Measurements from ENCODE around the gene VSIG8. TPM values are rescaled to one million over a fixed set of nuclear protein-coding genes. Genes with fewer than 3 reads are reported as not detected.
"Not testable (repeated sequence)": the region's sequence is repeated elsewhere in the genome, so short reads cannot be mapped to it uniquely, and the experiment has no call there.

VSIG8 gene
- total RNA-seq, 1 experiment from 2014 or later = not detected

DNA sequence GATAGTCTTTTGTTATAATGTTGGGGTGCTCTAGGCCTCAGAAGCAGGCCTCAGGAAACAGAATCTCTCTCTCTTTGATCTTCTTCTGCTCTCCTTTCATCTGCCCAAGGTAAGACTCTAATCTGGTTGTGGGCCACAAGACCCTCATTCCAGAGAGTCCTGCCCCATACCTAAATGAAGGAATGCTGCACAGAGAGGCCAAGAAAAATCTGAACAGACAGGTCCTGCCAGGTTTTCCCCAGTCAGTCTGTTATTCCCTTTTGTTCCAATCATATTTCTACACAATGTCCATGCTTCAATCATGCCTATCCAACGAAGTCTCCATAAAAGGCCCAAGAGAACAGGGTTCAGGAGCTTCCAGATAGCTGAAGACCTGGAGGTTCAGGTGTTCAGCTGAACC is 44.5 kb upstream of the VSIG8 start:
- ATAC-seq = no peak
- POLR2A ChIA-PET = no interaction called here
- DNase-seq (ENCODE audit: low spot score) = no peak
- H3K27ac Mint-ChIP-seq = no peak overlapping the region
- H3K4me3 Mint-ChIP-seq = no peak overlapping the region
- H3K36me3 Mint-ChIP-seq = peaks cover 5% of the 10 kb centered on the region; the same call in 1 of the 2 replicates
- CTCF ChIA-PET = interaction anchor here (1.0 to 4.1 kb wide), 3 partner anchors 16 to 100 kb away, joined by 3 to 18 read pairs (median 9); no protein-coding TSS in a partner anchor
- peaks cover 12% of the 10 kb centered on the region for H3K9me3 Mint-ChIP-seq
- TF ChIP-seq NFYB (CRISPR knock-in tag; conservative IDR thresholded peaks at IDR 0.05; ENCODE audit: low read depth) (no peak), CREB1 (CRISPR knock-in tag; IDR thresholded peaks at IDR 0.05) (no peak), ZNF232 (CRISPR knock-in tag; IDR thresholded peaks at IDR 0.05) (no peak), ATF1 (CRISPR knock-in tag; IDR thresholded peaks at IDR 0.05) (no peak), ESRRA (CRISPR knock-in tag; IDR thresholded peaks at IDR 0.05; ENCODE audit: borderline replicate concordance) (no peak), PRRX2 (CRISPR knock-in tag; IDR thresholded peaks at IDR 0.05) (no peak), RORB (CRISPR knock-in tag; IDR thresholded peaks at IDR 0.05) (no peak), GABPB1 (CRISPR knock-in tag; IDR thresholded peaks at IDR 0.05) (no peak), TP53 (CRISPR knock-in tag; IDR thresholded peaks at IDR 0.05) (no peak), NR2C2 (CRISPR knock-in tag; IDR thresholded peaks at IDR 0.05) (no peak), TEAD4 (CRISPR knock-in tag; IDR thresholded peaks at IDR 0.05) (no peak), ZNF121 (CRISPR knock-in tag; IDR thresholded peaks at IDR 0.05) (no peak)
- TF ChIP-seq, protein P1, sequence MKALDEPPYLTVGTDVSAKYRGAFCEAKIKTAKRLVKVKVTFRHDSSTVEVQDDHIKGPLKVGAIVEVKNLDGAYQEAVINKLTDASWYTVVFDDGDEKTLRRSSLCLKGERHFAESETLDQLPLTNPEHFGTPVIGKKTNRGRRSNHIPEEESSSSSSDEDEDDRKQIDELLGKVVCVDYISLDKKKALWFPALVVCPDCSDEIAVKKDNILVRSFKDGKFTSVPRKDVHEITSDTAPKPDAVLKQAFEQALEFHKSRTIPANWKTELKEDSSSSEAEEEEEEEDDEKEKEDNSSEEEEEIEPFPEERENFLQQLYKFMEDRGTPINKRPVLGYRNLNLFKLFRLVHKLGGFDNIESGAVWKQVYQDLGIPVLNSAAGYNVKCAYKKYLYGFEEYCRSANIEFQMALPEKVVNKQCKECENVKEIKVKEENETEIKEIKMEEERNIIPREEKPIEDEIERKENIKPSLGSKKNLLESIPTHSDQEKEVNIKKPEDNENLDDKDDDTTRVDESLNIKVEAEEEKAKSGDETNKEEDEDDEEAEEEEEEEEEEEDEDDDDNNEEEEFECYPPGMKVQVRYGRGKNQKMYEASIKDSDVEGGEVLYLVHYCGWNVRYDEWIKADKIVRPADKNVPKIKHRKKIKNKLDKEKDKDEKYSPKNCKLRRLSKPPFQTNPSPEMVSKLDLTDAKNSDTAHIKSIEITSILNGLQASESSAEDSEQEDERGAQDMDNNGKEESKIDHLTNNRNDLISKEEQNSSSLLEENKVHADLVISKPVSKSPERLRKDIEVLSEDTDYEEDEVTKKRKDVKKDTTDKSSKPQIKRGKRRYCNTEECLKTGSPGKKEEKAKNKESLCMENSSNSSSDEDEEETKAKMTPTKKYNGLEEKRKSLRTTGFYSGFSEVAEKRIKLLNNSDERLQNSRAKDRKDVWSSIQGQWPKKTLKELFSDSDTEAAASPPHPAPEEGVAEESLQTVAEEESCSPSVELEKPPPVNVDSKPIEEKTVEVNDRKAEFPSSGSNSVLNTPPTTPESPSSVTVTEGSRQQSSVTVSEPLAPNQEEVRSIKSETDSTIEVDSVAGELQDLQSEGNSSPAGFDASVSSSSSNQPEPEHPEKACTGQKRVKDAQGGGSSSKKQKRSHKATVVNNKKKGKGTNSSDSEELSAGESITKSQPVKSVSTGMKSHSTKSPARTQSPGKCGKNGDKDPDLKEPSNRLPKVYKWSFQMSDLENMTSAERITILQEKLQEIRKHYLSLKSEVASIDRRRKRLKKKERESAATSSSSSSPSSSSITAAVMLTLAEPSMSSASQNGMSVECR (CRISPR knock-in tag; IDR thresholded peaks at IDR 0.05; ENCODE audit: borderline replicate concordance) = no peak
- TF ChIP-seq, protein P2, sequence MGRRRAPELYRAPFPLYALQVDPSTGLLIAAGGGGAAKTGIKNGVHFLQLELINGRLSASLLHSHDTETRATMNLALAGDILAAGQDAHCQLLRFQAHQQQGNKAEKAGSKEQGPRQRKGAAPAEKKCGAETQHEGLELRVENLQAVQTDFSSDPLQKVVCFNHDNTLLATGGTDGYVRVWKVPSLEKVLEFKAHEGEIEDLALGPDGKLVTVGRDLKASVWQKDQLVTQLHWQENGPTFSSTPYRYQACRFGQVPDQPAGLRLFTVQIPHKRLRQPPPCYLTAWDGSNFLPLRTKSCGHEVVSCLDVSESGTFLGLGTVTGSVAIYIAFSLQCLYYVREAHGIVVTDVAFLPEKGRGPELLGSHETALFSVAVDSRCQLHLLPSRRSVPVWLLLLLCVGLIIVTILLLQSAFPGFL (CRISPR knock-in tag; IDR thresholded peaks at IDR 0.05; ENCODE audit: borderline replicate concordance) = no peak
- TF ChIP-seq, protein P3, sequence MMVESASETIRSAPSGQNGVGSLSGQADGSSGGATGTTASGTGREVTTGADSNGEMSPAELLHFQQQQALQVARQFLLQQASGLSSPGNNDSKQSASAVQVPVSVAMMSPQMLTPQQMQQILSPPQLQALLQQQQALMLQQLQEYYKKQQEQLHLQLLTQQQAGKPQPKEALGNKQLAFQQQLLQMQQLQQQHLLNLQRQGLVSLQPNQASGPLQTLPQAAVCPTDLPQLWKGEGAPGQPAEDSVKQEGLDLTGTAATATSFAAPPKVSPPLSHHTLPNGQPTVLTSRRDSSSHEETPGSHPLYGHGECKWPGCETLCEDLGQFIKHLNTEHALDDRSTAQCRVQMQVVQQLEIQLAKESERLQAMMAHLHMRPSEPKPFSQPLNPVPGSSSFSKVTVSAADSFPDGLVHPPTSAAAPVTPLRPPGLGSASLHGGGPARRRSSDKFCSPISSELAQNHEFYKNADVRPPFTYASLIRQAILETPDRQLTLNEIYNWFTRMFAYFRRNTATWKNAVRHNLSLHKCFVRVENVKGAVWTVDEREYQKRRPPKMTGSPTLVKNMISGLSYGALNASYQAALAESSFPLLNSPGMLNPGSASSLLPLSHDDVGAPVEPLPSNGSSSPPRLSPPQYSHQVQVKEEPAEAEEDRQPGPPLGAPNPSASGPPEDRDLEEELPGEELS (CRISPR knock-in tag; IDR thresholded peaks at IDR 0.05) = no peak
- TF ChIP-seq, protein P4, sequence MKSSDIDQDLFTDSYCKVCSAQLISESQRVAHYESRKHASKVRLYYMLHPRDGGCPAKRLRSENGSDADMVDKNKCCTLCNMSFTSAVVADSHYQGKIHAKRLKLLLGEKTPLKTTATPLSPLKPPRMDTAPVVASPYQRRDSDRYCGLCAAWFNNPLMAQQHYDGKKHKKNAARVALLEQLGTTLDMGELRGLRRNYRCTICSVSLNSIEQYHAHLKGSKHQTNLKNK (CRISPR knock-in tag; IDR thresholded peaks at IDR 0.05) = no peak
- TF ChIP-seq, protein P5, sequence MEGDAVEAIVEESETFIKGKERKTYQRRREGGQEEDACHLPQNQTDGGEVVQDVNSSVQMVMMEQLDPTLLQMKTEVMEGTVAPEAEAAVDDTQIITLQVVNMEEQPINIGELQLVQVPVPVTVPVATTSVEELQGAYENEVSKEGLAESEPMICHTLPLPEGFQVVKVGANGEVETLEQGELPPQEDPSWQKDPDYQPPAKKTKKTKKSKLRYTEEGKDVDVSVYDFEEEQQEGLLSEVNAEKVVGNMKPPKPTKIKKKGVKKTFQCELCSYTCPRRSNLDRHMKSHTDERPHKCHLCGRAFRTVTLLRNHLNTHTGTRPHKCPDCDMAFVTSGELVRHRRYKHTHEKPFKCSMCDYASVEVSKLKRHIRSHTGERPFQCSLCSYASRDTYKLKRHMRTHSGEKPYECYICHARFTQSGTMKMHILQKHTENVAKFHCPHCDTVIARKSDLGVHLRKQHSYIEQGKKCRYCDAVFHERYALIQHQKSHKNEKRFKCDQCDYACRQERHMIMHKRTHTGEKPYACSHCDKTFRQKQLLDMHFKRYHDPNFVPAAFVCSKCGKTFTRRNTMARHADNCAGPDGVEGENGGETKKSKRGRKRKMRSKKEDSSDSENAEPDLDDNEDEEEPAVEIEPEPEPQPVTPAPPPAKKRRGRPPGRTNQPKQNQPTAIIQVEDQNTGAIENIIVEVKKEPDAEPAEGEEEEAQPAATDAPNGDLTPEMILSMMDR (IDR thresholded peaks at IDR 0.05) = no peak
- TF ChIP-seq, protein P6, sequence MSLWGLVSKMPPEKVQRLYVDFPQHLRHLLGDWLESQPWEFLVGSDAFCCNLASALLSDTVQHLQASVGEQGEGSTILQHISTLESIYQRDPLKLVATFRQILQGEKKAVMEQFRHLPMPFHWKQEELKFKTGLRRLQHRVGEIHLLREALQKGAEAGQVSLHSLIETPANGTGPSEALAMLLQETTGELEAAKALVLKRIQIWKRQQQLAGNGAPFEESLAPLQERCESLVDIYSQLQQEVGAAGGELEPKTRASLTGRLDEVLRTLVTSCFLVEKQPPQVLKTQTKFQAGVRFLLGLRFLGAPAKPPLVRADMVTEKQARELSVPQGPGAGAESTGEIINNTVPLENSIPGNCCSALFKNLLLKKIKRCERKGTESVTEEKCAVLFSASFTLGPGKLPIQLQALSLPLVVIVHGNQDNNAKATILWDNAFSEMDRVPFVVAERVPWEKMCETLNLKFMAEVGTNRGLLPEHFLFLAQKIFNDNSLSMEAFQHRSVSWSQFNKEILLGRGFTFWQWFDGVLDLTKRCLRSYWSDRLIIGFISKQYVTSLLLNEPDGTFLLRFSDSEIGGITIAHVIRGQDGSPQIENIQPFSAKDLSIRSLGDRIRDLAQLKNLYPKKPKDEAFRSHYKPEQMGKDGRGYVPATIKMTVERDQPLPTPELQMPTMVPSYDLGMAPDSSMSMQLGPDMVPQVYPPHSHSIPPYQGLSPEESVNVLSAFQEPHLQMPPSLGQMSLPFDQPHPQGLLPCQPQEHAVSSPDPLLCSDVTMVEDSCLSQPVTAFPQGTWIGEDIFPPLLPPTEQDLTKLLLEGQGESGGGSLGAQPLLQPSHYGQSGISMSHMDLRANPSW (CRISPR knock-in tag; conservative IDR thresholded peaks at IDR 0.05; ENCODE audit: low read depth) = no peak
- TF ChIP-seq, protein P7, sequence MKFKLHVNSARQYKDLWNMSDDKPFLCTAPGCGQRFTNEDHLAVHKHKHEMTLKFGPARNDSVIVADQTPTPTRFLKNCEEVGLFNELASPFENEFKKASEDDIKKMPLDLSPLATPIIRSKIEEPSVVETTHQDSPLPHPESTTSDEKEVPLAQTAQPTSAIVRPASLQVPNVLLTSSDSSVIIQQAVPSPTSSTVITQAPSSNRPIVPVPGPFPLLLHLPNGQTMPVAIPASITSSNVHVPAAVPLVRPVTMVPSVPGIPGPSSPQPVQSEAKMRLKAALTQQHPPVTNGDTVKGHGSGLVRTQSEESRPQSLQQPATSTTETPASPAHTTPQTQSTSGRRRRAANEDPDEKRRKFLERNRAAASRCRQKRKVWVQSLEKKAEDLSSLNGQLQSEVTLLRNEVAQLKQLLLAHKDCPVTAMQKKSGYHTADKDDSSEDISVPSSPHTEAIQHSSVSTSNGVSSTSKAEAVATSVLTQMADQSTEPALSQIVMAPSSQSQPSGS (CRISPR knock-in tag; IDR thresholded peaks at IDR 0.05; ENCODE audit: borderline replicate concordance, low read depth) = no peak
- peaks cover 27% of the 10 kb centered on the region for H3K4me1 Mint-ChIP-seq
- peaks cover 8% of the 10 kb centered on the region; the same call in 1 of the 2 replicates for H3K27me3 Mint-ChIP-seq (ENCODE audit: low read depth)

DNA sequence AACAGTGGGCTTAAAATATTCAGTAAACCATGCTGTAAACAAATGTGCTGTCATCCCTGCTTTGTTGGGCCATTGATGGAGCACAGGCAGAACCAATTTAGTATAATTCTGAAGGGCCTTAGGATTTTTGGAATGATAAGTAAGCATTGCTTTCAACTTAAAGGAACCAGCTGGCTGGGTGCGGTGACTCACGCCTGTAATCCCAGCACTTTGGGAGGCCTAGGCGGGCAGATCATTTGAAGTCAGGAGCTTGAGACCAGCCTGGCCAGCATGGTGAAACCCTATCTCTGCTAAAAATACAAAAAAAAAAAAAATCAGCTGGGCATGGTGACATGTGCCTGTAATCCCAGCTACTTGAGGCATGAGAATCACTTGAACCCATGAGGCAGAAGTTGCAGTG is 41.6 kb upstream of the VSIG8 start:
- ATAC-seq; DNase-seq (ENCODE audit: low spot score); H3K4me3 Mint-ChIP-seq; H3K27ac Mint-ChIP-seq; POLR2A ChIA-PET; H3K36me3 Mint-ChIP-seq: not testable (repeated sequence)
- Mint-ChIP-seq H3K9me3 (peaks cover 12% of the 10 kb centered on the region), H3K4me1 (peaks cover 17% of the 10 kb centered on the region), H3K27me3 (ENCODE audit: low read depth) (peaks cover 31% of the 10 kb centered on the region)
- CTCF ChIA-PET = interaction anchor here (4.1 kb wide), 1 partner anchor 103 kb away, joined by 18 read pairs; no protein-coding TSS in a partner anchor
